Kidney (tissue), 14 donors: Measurements from ENCODE around the gene AP1AR. TPM values are rescaled to one million over a fixed set of nuclear protein-coding genes. Genes with fewer than 3 reads are reported as not detected.

ENCODE experiments used
- DNase-seq, 5 donors: peaks; one replicate each; pipeline ENCODE4 v3.0.0-alpha.2; 2013 to 2020
- FAIRE-seq: peaks from 2 replicates; lab custom pipeline; 2012; peaks lifted over from hg19 to GRCh38; lab: Jason Lieb, UNC
- H3K27ac ChIP-seq, 2 donors: one replicate each; pipeline ENCODE4 v1.7.0; 2013; ENCODE audit warnings: low read depth in 2 of 2, low read length in 2 of 2, inconsistent platforms in 1 of 2
- H3K27me3 ChIP-seq: one replicate; pipeline ENCODE4 v1.7.1; 2013; ENCODE audit warnings: low read length, inconsistent platforms; ENCODE audit not compliant: control insufficient read depth, insufficient read depth
- H3K36me3 ChIP-seq, 3 donors: one replicate each; pipeline versions ENCODE4 v1.7.0 to v1.7.1; 2013; ENCODE audit warnings: low read length in 3 of 3, control low read depth in 1 of 3, inconsistent platforms in 1 of 3; ENCODE audit not compliant: insufficient read depth in 3 of 3, control insufficient read depth in 2 of 3
- H3K4me1 ChIP-seq, 3 donors: one replicate each; pipeline versions ENCODE4 v1.7.0 to v1.7.1; 2013; ENCODE audit warnings: low read length in 3 of 3, inconsistent platforms in 1 of 3, low read depth in 1 of 3; ENCODE audit not compliant: control insufficient read depth in 2 of 3, insufficient read depth in 2 of 3
- H3K4me3 ChIP-seq, 3 donors: one replicate each; pipeline versions ENCODE4 v1.7.0 to v1.8.1; 2013; ENCODE audit warnings: low read length in 3 of 3, control low read depth in 1 of 3, inconsistent platforms in 1 of 3
- H3K9ac ChIP-seq, 3 donors: one replicate each; pipeline versions ENCODE4 v1.7.0 to v1.7.1; 2013; ENCODE audit warnings: low read length in 3 of 3, control low read depth in 1 of 3, inconsistent platforms in 1 of 3
- H3K9me3 ChIP-seq, 3 donors: one replicate each; pipeline versions ENCODE4 v1.7.0 to v1.7.1; 2013; ENCODE audit warnings: low read length in 3 of 3, control low read depth in 1 of 3, inconsistent platforms in 1 of 3; ENCODE audit not compliant: control insufficient read depth in 2 of 3, insufficient read depth in 1 of 3
- CTCF ChIP-seq: IDR thresholded peaks from 3 replicates; pipeline ENCODE4 v1.5.1; 2012; ENCODE audit warnings: mild to moderate bottlenecking, moderate library complexity, borderline replicate concordance; ENCODE audit not compliant: insufficient read depth; ENCODE audit errors: extremely low read depth
- intact Hi-C: fragments of 100-400 bp; cut with DNase I; formaldehyde crosslinking; loops from one replicate; pipeline ENCODE4 v1.11.1; 2022
- polyA plus RNA-seq: library from polyadenylated mRNA; stranded (reverse); fragments of 350-450 nt; fragmentation: Illumina TruSeq; extraction: RNeasy Lipid Tissue Mini Kit (QIAGEN cat#74804); gene quantifications from one replicate; pipeline ENCODE4 v1.2.3, GENCODE V29; 2014; ENCODE audit warnings: low read depth, low replicate concordance; ENCODE audit not compliant: insufficient read depth
- total RNA-seq: library from RNA; stranded (reverse); fragmentation: NEBNext Ultra II Directional; extraction: Animal tissue kit (Norgen Biotek cat#: 25700); gene quantifications from one replicate; pipeline ENCODE4 v1.2.1, GENCODE V29; 2021
- donor health status: control.
- donor health status: control.
- donor health status: control.
- donor health status: control.
- donor health status: control.
- donor health status: DM: yes; HTN: yes; CAD: no.
- donor health status: Normal renal cell carcinoma (clear cell type).

Gene AP1AR
- total and polyA plus RNA-seq, 2 donors from 2014 or later, result 8.7 to 20.3 TPM

- intact Hi-C loops, result no loop called here
- no peaks in the 10 kb centered on the region for H3K27me3 ChIP-seq
- FAIRE-seq (no peak), DNase-seq (no peak)
- no peak overlapping the region for H3K27ac ChIP-seq
- H3K9me3 ChIP-seq, result no peaks in the 10 kb centered on the region
- no peak overlapping the region for H3K9ac ChIP-seq
- H3K4me1 ChIP-seq, result peaks cover 0 to 2% (median 0%) of the 10 kb centered on the region in 3 donors
- TF ChIP-seq CTCF, result no peak
- H3K36me3 ChIP-seq, result no peaks in the 10 kb centered on the region
- H3K4me3 ChIP-seq, result no peak overlapping the region
These were observed 58.8 kb downstream of the AP1AR start for GRCh38 chr4:112290341-112290740.

GRCh38 chr4:112296949-112297880 is 65.6 kb downstream of the AP1AR start, which contains the start of gene ALPK1:
TSS of gene ALPK1 (plus strand) at chr4:112297369.
- peak in 2 of 5 donors; percentile 89 to 94 for DNase-seq
- no peaks in the 10 kb centered on the region for H3K9me3 ChIP-seq
- H3K27ac ChIP-seq, result peak within 1 kb of the TSS; percentile 49 to 81
- FAIRE-seq, result peak; percentile 98
- no peaks in the 10 kb centered on the region for H3K36me3 ChIP-seq
- TF ChIP-seq CTCF, result no peak
- intact Hi-C loops, result no loop called here
- peak within 1 kb of the TSS; percentile 56 to 66 (median 66) for H3K9ac ChIP-seq
- peaks cover 0 to 5% (median 3%) of the 10 kb centered on the region in 3 donors for H3K4me1 ChIP-seq
- no peaks in the 10 kb centered on the region for H3K27me3 ChIP-seq
- H3K4me3 ChIP-seq, result peak within 1 kb of the TSS; percentile 66 to 85 (median 69)

GRCh38 chr4:112299721-112300120 is 68.1 kb downstream of the AP1AR start:
- intact Hi-C loops, result no loop called here
- no peak for FAIRE-seq

More at GRCh38 chr4:112299721-112300120, 68.1 kb downstream of the AP1AR start:
- no peak overlapping the region for H3K27ac ChIP-seq
- H3K36me3 ChIP-seq, result no peaks in the 10 kb centered on the region
- no peaks in the 10 kb centered on the region for H3K9me3 ChIP-seq
- TF ChIP-seq CTCF, result no peak
- no peak overlapping the region for H3K4me3 ChIP-seq
- H3K27me3 ChIP-seq, result no peaks in the 10 kb centered on the region
- DNase-seq, result no peak
- H3K4me1 ChIP-seq, result peaks cover 0 to 5% (median 3%) of the 10 kb centered on the region in 3 donors
- no peak overlapping the region for H3K9ac ChIP-seq
